HFF-Myc (cell line): ENCODE measurements around the gene KISS1.

Source experiments
- DNase-seq: peaks from one replicate; pipeline ENCODE4 v3.0.0-alpha.2; 2011; ENCODE audit warnings: low read depth; ENCODE audit errors: extremely low read depth
- H3K4me3 ChIP-seq: replicated peaks from 2 replicates; pipeline ENCODE4 v1.5.1; 2011; ENCODE audit warnings: low read depth, mild to moderate bottlenecking, control low read depth, low read length
- TF ChIP-seq, protein P1 (sequence below): IDR thresholded peaks from 2 replicates; pipeline ENCODE4 v1.5.1; 2012; ENCODE audit warnings: mild to moderate bottlenecking, low read depth, low read length, control low read depth; ENCODE audit errors: missing control alignments

The KISS1 gene

DNA sequence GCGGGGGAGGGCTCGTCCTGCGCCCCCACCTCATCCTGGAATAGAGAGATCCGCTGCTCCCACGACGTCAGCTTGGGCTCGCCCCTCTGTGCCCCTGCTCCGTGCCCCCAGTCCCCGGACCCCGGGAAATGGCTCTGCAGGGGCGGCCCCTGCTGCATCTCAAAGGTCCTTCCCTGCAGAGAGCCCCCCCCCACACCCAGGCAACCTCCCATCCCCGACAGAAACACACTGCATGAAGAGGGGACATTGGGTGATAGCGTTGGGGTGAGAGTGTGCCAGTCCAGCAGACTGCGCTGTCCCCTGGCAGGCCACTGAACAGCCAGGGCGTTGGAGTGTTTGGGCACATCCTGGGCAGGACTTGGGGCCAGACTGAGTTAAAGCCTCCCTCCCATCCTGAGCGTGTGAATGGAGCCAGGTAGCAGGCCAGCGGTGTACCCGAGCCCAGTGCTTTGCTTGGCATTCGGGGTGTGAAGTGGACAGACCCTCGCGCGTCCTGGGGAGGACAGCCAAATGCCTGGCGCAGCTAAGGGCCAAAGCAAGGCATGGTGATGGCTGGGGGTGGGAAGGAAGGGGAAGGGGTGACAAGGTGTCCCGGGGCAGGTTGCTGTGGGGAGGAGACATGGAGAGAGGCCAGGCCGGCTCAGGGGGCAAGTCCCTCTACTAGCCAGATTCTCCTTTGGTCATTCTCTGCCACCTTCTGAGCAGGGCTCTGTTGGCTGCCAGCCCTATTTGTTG lies 43.8 kb downstream of the KISS1 start:
- peak overlapping the region; percentile 43 for H3K4me3 ChIP-seq
- TF ChIP-seq, protein P1, sequence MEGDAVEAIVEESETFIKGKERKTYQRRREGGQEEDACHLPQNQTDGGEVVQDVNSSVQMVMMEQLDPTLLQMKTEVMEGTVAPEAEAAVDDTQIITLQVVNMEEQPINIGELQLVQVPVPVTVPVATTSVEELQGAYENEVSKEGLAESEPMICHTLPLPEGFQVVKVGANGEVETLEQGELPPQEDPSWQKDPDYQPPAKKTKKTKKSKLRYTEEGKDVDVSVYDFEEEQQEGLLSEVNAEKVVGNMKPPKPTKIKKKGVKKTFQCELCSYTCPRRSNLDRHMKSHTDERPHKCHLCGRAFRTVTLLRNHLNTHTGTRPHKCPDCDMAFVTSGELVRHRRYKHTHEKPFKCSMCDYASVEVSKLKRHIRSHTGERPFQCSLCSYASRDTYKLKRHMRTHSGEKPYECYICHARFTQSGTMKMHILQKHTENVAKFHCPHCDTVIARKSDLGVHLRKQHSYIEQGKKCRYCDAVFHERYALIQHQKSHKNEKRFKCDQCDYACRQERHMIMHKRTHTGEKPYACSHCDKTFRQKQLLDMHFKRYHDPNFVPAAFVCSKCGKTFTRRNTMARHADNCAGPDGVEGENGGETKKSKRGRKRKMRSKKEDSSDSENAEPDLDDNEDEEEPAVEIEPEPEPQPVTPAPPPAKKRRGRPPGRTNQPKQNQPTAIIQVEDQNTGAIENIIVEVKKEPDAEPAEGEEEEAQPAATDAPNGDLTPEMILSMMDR, result no peak
- no peak for DNase-seq

DNA sequence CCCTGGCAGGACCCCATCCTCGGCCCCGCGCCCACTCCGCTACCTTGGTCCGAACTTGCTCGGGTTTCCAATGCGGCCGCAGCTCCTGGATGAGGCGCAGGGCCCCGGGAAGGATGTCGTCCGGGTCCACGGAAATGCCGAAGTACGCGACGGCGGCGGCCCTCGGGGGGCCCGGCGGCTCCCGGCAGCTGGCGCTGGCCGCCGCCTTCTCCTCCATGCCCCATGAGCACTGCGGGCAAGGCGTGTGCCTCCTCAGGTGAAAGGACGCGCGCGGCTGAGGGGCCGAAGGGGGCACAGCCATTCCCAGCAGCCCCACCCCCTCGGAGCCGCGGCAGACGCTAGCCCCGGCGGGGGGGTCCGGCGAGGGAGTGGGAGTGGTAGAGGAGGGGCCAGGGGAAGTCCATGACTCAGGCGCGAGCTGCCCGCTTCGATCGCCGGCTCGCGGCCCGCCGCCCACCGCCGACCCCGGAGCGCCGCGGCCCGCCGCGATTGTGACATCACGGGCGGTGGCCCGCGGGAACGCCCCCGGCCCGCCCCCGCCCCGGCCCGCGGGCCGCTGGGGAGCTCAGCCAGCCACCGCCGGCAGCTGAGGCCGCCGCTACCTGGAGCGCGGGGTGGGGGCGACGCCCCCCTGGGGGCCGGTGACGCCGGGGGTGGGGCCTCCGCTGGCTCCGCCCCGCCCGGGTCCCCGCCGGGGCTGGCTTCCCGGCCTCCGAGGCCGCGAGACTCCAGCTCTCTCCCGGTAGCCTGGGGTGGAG lies 44.6 kb downstream of the KISS1 start, which contains the start of gene ETNK2:
TSS of gene ETNK2 (minus strand) at position 493 of the 758 bp plus-strand sequence. CDS start at position 301, 192 bp downstream.
- TF ChIP-seq, protein P1, result no peak
- H3K4me3 ChIP-seq, result peak within 1 kb of the TSS; percentile 50
- DNase-seq, result no peak

DNA sequence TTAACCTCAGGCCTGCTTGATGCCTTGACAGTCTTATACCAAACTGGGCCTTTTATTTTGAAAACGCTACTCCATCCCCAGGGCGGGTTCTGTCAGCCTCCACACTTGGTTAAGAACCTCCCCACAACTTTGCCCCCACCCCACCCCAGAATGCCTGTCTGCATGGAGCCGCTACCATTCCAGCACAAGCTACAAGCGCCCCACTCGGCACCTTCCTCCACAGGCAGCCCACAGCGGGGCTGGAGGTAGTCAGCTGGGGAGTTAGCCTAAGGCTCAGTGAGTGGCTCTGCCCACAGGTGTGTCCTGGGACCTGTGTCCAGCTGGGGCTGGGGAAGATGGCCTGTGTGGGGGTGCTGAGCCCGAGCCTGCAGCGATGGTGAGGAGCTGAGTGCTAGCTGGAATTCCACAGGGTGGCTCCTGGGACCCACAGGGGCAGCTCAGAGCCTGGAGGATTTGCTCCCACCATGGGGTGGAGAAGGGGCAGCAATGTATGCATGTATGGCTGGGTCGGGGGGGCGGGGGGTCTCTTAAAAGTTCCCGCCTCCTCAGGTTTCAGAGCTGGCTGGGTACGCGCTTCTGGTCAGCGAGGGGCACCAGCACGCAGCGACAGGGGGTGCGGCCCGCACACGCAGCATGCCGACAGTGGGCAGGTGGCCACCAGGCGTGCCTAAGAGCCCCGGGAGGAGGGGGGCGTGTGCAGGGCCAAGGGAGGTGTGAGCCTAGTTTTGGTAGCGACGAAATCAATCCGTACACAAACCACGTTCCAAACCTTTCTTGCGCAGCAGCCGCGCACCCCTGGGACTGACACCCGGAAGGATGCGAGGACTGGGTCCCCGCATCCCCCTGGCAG lies 45.4 kb downstream of the KISS1 start:
- TF ChIP-seq, protein P1, result no peak
- peak overlapping the region; percentile 50 for H3K4me3 ChIP-seq
- no peak for DNase-seq

DNA sequence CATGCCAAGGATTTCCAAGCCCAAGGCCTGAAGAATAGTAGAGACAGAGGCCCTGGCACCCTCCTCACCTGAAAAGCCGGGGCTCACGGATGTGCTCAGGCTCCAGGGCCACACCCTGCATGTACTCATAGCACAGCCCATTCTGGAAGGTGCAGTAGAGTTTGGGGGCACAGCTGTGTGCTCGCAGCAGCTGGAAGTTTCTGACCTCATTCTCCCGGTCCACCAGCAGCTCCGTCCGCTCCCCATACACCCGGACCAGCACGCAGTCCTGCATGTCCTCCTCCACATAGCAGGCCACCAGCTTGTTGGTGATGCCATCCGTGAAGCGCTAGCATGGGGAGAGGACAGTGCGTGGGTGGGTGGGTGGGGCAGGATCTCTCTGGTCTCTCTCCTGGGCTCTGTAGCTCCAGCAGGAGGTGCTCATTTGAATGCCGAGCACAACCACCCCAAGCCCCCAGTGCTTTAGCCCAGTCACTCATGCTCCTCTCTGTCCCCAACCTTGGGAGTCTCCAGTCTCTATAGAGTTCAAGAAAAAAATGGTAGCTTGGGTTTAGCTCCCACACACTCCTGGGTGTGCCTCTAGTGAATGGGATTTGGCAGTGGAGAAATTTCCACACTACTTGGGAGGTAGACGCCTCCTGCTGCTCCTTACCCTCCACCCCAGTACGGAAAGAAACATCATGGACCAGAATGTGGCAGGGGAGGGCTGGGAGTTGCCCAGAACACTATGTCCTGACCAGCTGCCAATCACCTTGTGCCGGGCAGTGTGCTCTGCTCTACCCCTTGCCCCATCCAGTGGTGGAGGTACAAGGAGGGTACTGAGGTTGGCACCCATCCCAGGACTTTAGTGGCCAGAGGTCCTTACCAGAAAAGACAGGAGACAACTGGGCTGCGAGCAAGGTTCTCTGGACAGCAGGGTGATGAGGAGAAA lies 46.4 kb downstream of the KISS1 start:
- H3K4me3 ChIP-seq, result no peak overlapping the region
- DNase-seq, result no peak
- TF ChIP-seq, protein P1, result no peak

DNA sequence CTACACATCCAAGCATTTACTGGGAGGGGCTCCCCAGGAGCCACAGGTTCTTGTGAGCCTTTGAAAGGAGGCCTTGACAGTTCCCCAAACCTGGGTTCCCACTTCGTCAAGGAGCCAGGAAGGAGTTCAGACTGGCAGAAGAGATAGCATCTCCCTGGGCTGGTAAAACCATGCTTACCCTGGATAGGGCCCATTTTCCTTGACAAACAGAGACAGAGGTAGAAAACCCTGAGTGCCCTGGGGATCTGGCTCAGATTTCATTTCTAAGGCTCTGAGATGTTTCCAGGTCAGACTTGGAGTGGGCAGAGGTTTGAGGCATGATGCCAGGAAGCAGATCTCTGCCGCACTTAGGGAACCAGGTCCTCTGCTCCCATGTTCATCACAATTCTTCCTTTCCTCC lies 47.2 kb downstream of the KISS1 start:
- TF ChIP-seq, protein P1, result no peak
- no peak for DNase-seq
- no peak overlapping the region for H3K4me3 ChIP-seq
